Motor neuron (in vitro differentiated cells): ENCODE data around the gene RAB43. TPM values are rescaled to one million over a fixed set of nuclear protein-coding genes. Genes with fewer than 3 reads are reported as not detected.
"Not testable (repeated sequence)": the region's sequence is repeated elsewhere in the genome, so short reads cannot be mapped to it uniquely, and the experiment has no call there.

ENCODE experiments used
- ATAC-seq, 8 experiments: fragments of 200-7000 bp; cut with Tn5 transposase; replicated peaks in 6 of 8; 2 replicates each; pipeline ENCODE4 v1.8.0; 2021; ENCODE audit warnings: mild to moderate bottlenecking in 8 of 8, moderate library complexity in 8 of 8
- H3K27ac ChIP-seq, 2 donors: fragments of 250-450 bp; sonication (Bioruptor Pico); 2 replicates each; pipeline ENCODE4 v1.9.0; 2021; ENCODE audit warnings: antibody characterized with exemption in 2 of 2, mild to moderate bottlenecking in 2 of 2, moderate library complexity in 1 of 2
- H3K4me1 ChIP-seq, 2 donors: fragments of 250-450 bp; sonication (Bioruptor Pico); replicated peaks in 1 of 2; 2 replicates each; pipeline ENCODE4 v1.6.1; 2021; ENCODE audit warnings: antibody characterized with exemption in 2 of 2, mild to moderate bottlenecking in 2 of 2, moderate library complexity in 1 of 2
- H3K4me3 ChIP-seq, 5 donors: fragments of 250-450 bp; sonication (Bioruptor Pico); 2 replicates each; pipeline ENCODE4 v1.9.0; 2021; ENCODE audit warnings: antibody characterized with exemption in 5 of 5, mild to moderate bottlenecking in 5 of 5, moderate library complexity in 4 of 5
- WGBS, 10 experiments: fragments of 450-650 bp; shearing (Covaris generic); methylation state at CpG; one replicate each; pipeline ENCODE4 v1.0.0; 2022; 5-methylcytosine and 5-hydroxymethylcytosine counted together
- in situ Hi-C, 9 experiments: fragments of 400-800 bp; cut with MboI; loops; one replicate each; pipeline ENCODE4 v1.15.0; 2021; ENCODE audit warnings: low sequenced_read_pairs in 9 of 9, low pct_unique_long_range_greater_than_20kb in 2 of 9; ENCODE audit not compliant: unreplicated experiment in 9 of 9
- total RNA-seq, 8 experiments: library from RNA; unstranded; fragments of 300-600 nt; gene quantifications; 2 replicates each; pipeline versions ENCODE4 v1.2.3 to v1.2.4, GENCODE V29; 2022

The RAB43 gene
- total RNA-seq: 10 to 100 TPM in 1 of 8 experiments, 1 to 10 TPM in 7; 1.4 to 17.6 (median 3.3) TPM

- Histone ChIP-seq H3K27ac (peak within 1 kb of the TSS; percentile 46 to 67), H3K4me3 (peak within 1 kb of the TSS; percentile 51 to 66 (median 52)), H3K4me1 (peaks cover 22 to 23% of the 10 kb centered on the region in 2 donors)
- no CpG with 5 or more reads among the region's 60 CpGs for WGBS, 10 experiments
- in situ Hi-C loops: no loop called here
- ATAC-seq: peak in 6 of 8 experiments; percentile 75 to 87 (median 81)
Measured at GRCh38 chr3:129121792-129122411, at the start of gene RAB43. Gene RAB43, minus strand, starts transcription at chr3:129121804. Its CDS starts 315 bp downstream, at chr3:129121489.

GRCh38 chr3:129166579-129167332 is 45.2 kb upstream of the RAB43 start:
- no peak for ATAC-seq
- Histone ChIP-seq H3K27ac (no peak overlapping the region), H3K4me3 (no peak overlapping the region), H3K4me1 (peaks cover 3 to 10% of the 10 kb centered on the region in 2 donors)
- in situ Hi-C loops: no loop called here
- WGBS, 10 experiments: 33 to 100% (median 92%) methylated on average over 2 to 7 of the region's 15 CpGs

- 88 to 100% (median 96%) methylated on average over 1 to 4 of the region's 8 CpGs; no CpG with 5 or more reads in 3 of the 10 experiments for WGBS, 10 experiments
- H3K27ac ChIP-seq, H3K4me3 ChIP-seq, in situ Hi-C loops, ATAC-seq: not testable (repeated sequence)
- peaks cover 3 to 10% of the 10 kb centered on the region in 2 donors for H3K4me1 ChIP-seq
Measured at GRCh38 chr3:129165594-129165993, 44.0 kb upstream of the RAB43 start.

- WGBS, 10 experiments: 58 to 100% (median 97%) methylated on average over 2 to 7 of the region's 7 CpGs; no CpG with 5 or more reads in 2 of the 10 experiments
- Histone ChIP-seq H3K4me3 (no peak overlapping the region), H3K4me1 (peaks cover 3 to 14% of the 10 kb centered on the region in 2 donors), H3K27ac (no peak overlapping the region)
- in situ Hi-C loops: no loop called here
- no peak for ATAC-seq
Measured at GRCh38 chr3:129164500-129164899, 42.9 kb upstream of the RAB43 start.

GRCh38 chr3:129162729-129163579 is 41.4 kb upstream of the RAB43 start:
- ATAC-seq: no peak
- peak overlapping the region in 1 of 5 donors; percentile 96 for H3K4me3 ChIP-seq
- no peak overlapping the region for H3K27ac ChIP-seq
- 46 to 93% (median 72%) methylated on average over 1 to 5 of the region's 5 CpGs; no CpG with 5 or more reads in 2 of the 10 experiments for WGBS, 10 experiments
- in situ Hi-C loops: no loop called here
- H3K4me1 ChIP-seq: peaks cover 3 to 17% of the 10 kb centered on the region in 2 donors

DNA sequence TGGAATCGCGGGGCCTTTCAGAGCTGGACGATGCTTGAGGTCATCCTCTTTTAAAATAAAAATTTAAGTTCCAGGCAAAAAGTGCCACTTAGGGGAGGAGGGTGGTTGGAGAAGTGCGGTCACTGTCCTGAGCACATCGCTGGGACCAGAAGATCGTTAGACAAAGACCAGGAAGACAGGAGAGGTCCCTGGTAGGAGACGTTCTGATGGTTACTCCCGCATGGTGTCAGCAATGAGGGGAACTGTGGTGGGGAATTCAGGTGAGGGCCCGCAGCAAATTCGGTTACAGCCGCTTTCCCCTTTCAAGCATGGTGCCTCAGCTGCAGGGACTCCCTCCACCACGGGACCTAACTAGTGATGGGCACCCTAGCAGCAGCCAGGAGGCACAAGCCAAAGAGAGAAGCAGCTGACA is 40.3 kb upstream of the RAB43 start:
- in situ Hi-C loops: no loop called here
- peak in 3 of 8 experiments; percentile 5 to 17 (median 6) for ATAC-seq
- Histone ChIP-seq H3K4me3 (peak overlapping the region; percentile 77 to 96 (median 89)), H3K4me1 (peaks cover 3 to 17% of the 10 kb centered on the region in 2 donors), H3K27ac (peak overlapping the region; percentile 99 to 100)
- WGBS, 10 experiments: 0 to 40% (median 4%) methylated on average over 1 to 8 of the region's 12 CpGs; no CpG with 5 or more reads in 2 of the 10 experiments

- WGBS, 10 experiments: 0 to 1% (median 0%) methylated on average over 6 to 48 of the region's 67 CpGs; no CpG with 5 or more reads in 2 of the 10 experiments
- in situ Hi-C loops: no loop called here
- H3K27ac ChIP-seq: peak within 1 kb of the TSS; percentile 99 to 100
Measured at GRCh38 chr3:129160891-129161859, 39.6 kb upstream of the RAB43 start, which contains the start of gene ISY1. Gene ISY1, minus strand, starts transcription at chr3:129161063. Its CDS starts 88 bp downstream, at chr3:129160975.

DNA sequence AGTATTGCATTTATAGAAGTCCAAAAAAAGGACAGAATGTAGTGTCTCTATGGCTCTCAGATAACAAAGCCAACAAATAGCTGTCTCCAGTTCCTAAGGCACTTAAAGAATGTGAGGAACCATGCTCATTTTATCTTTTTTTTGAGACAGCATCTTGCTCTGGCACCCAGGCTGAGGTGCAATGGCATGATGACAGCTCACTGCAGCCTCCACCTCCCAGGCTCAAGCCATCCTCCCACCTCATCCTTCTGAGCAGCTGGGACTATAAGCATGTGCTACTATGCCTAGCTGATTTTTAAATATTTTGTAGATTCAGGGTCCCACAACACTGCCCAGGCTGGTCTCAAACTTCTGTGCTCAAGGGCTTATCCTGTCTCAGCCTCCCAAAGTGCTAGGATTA is 23.2 kb upstream of the RAB43 start:
- in situ Hi-C loops: no loop called here
- ATAC-seq: no peak
- H3K27ac ChIP-seq: no peak overlapping the region
- no peak overlapping the region for H3K4me3 ChIP-seq
- no peaks in the 10 kb centered on the region for H3K4me1 ChIP-seq

More at GRCh38 chr3:129160891-129161859, 39.6 kb upstream of the RAB43 start, which contains the start of gene ISY1:
- H3K4me3 ChIP-seq: peak within 1 kb of the TSS; percentile 77 to 96 (median 89)
- ATAC-seq: peak; percentile 83 to 92 (median 87)
- peaks cover 3 to 17% of the 10 kb centered on the region in 2 donors for H3K4me1 ChIP-seq

DNA sequence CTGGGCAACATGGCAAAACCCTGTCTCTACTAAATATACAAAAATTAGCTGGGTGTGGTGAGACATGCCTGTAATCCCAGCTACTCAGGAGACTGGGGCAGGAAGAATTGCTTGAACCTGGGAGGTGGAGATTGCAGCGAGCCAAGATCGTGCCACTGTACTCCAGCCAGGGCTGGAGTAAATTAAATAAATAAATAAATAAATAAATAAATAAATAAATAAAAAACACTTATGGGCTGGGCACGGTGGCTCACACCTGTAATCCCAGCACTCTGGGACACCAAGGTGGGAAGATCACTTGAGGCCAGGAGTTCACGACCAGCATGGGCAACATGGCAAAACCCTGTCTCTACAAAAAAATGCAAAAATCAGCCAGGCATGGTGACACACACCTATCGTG is 19.4 kb upstream of the RAB43 start:
- ATAC-seq: not testable (repeated sequence)

GRCh38 chr3:129139911-129140310 is 18.3 kb upstream of the RAB43 start:
- in situ Hi-C loops: no loop called here
- ATAC-seq: no peak
- Histone ChIP-seq H3K4me1 (no peaks in the 10 kb centered on the region), H3K4me3 (no peak overlapping the region), H3K27ac (no peak overlapping the region)
- WGBS, 10 experiments: 25 to 100% (median 50%) methylated on average over 1 of the region's 1 CpG; no CpG with 5 or more reads in 3 of the 10 experiments

More for the DNA sequence above, 19.4 kb upstream of the RAB43 start:
- H3K4me1 ChIP-seq, H3K27ac ChIP-seq, H3K4me3 ChIP-seq, in situ Hi-C loops: not testable (repeated sequence)
- WGBS, 10 experiments: 90 to 100% (median 97%) methylated on average over 1 to 4 of the region's 5 CpGs; no CpG with 5 or more reads in 2 of the 10 experiments

- H3K4me3 ChIP-seq, ATAC-seq, in situ Hi-C loops, H3K27ac ChIP-seq, H3K4me1 ChIP-seq: not testable (repeated sequence)
- WGBS, 10 experiments: 60 to 100% (median 96%) methylated on average over 1 to 6 of the region's 10 CpGs
Measured at GRCh38 chr3:129136275-129136674, 14.7 kb upstream of the RAB43 start.
